T-helper 1 cell treated with Interleukin-12 subunit alpha and Interleukin-12 subunit beta and Interleukin-4 antibody, amounts not matched to agents 30 μg/mL and 1 μg/mL, for 36 hours (primary cell): ENCODE measurements around the gene CENPM.

Experiments
- H3K27ac Mint-ChIP-seq: one replicate; pipeline ENCODE4 v1.8.0; 2021; ENCODE audit warnings: mild to moderate bottlenecking, mixed read lengths
- H3K27me3 Mint-ChIP-seq: one replicate; pipeline ENCODE4 v1.8.0; 2021; ENCODE audit warnings: low read depth, mixed read lengths
- H3K36me3 Mint-ChIP-seq: one replicate; pipeline ENCODE4 v1.8.0; 2021; ENCODE audit warnings: low read depth, mixed read lengths
- H3K4me1 Mint-ChIP-seq: one replicate; pipeline ENCODE4 v1.8.0; 2021; ENCODE audit warnings: low read depth, mixed read lengths
- H3K4me3 Mint-ChIP-seq: one replicate; pipeline ENCODE4 v1.8.0; 2021; ENCODE audit warnings: mild to moderate bottlenecking, moderate library complexity, mixed read lengths
- H3K9me3 Mint-ChIP-seq: one replicate; pipeline ENCODE4 v1.8.0; 2021; ENCODE audit warnings: mixed read lengths

The CENPM gene

DNA sequence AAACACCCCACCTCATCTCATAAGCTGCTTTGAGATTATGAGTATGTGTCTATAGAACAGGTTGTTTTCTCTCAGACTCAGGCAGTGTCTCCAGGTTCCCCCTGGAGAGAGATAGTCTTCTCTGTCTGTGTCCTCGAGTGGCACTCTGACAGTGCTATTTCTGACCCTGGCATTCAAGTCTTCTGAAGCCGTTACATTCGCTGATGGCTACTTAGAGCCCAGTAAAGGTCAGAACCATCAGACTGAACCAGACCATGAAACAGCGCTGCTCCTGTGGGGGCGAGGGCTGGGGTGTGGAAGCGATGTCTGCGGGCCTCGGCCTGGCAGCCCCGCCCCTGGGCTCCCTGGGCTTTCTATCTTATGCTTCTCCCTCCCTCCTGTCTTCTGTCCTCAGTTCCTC lies 55.5 kb downstream of the CENPM start:
- no peaks in the 10 kb centered on the region for H3K27me3 Mint-ChIP-seq
- no peak overlapping the region for H3K4me3 Mint-ChIP-seq
- peaks cover 37% of the 10 kb centered on the region for H3K36me3 Mint-ChIP-seq
- no peaks in the 10 kb centered on the region for H3K9me3 Mint-ChIP-seq
- H3K27ac Mint-ChIP-seq, result no peak overlapping the region
- no peaks in the 10 kb centered on the region for H3K4me1 Mint-ChIP-seq
